H7 (cell line): ENCODE data around the gene GNAS. TPM values are rescaled to one million over a fixed set of nuclear protein-coding genes. Genes with fewer than 3 reads are reported as not detected.
"Not testable (repeated sequence)": the region's sequence is repeated elsewhere in the genome, so short reads cannot be mapped to it uniquely, and the experiment has no call there.

Source experiments
- DNase-seq: peaks from one replicate; pipeline ENCODE4 v3.0.0; 2012
- H3K27me3 ChIP-seq: 2 replicates; pipeline ENCODE4 v1.6.0; 2011; ENCODE audit warnings: mild to moderate bottlenecking, low read length; ENCODE audit not compliant: control insufficient read depth, insufficient read depth
- H3K36me3 ChIP-seq: replicated peaks from 2 replicates; pipeline ENCODE4 v1.5.1; 2011; ENCODE audit warnings: low read length; ENCODE audit not compliant: control insufficient read depth, insufficient read depth
- H3K4me3 ChIP-seq: 2 replicates; pipeline ENCODE4 v1.5.1; 2011; ENCODE audit warnings: low read depth, mild to moderate bottlenecking, control low read depth, low read length, moderate library complexity; ENCODE audit not compliant: insufficient read depth
- total RNA-seq: library from RNA; depleted of rRNA; stranded (reverse); fragments of >200 nt; shearing (Covaris generic); gene quantifications from 2 replicates; pipeline ENCODE4 v1.2.3, GENCODE V29; 2014

GNAS gene
- total RNA-seq, 1 experiment from 2014 or later, result 685 TPM

GRCh38 chr20:58922036-58922435 lies 69.5 kb downstream of the GNAS start:
- no peaks in the 10 kb centered on the region for H3K36me3 ChIP-seq
- no peak for DNase-seq
- H3K4me3 ChIP-seq, result no peak overlapping the region
- H3K27me3 ChIP-seq, result no peaks in the 10 kb centered on the region; the same call in 1 of the 2 replicates

- DNase-seq, result no peak
- Histone ChIP-seq H3K36me3 (no peaks in the 10 kb centered on the region), H3K27me3 (no peaks in the 10 kb centered on the region; the same call in 1 of the 2 replicates), H3K4me3 (no peak overlapping the region)
Measured at GRCh38 chr20:58923117-58923712, 70.7 kb downstream of the GNAS start.

GRCh38 chr20:58926802-58927489 lies 74.4 kb downstream of the GNAS start:
- Histone ChIP-seq H3K36me3 (no peaks in the 10 kb centered on the region), H3K4me3 (no peak overlapping the region), H3K27me3 (no peaks in the 10 kb centered on the region; the same call in 1 of the 2 replicates)
- no peak for DNase-seq

- no peak overlapping the region for H3K4me3 ChIP-seq
Measured at GRCh38 chr20:58927490-58928061, 75.1 kb downstream of the GNAS start.

GRCh38 chr20:58930496-58930895 lies 78.0 kb downstream of the GNAS start:
- DNase-seq, result no peak
- no peaks in the 10 kb centered on the region for H3K27me3 ChIP-seq
- H3K4me3 ChIP-seq, result no peak overlapping the region
- no peaks in the 10 kb centered on the region for H3K36me3 ChIP-seq

More at GRCh38 chr20:58927490-58928061, 75.1 kb downstream of the GNAS start:
- Histone ChIP-seq H3K36me3 (no peaks in the 10 kb centered on the region), H3K27me3 (no peaks in the 10 kb centered on the region; the same call in 1 of the 2 replicates)
- no peak for DNase-seq

GRCh38 chr20:58932170-58932569 lies 79.7 kb downstream of the GNAS start:
- Histone ChIP-seq H3K36me3 (no peaks in the 10 kb centered on the region), H3K4me3 (no peak overlapping the region), H3K27me3 (no peaks in the 10 kb centered on the region)
- DNase-seq, result no peak

GRCh38 chr20:58938078-58938477 lies 85.6 kb downstream of the GNAS start:
- no peak overlapping the region for H3K4me3 ChIP-seq
- no peak for DNase-seq
- H3K36me3 ChIP-seq, result no peaks in the 10 kb centered on the region
- H3K27me3 ChIP-seq, result no peaks in the 10 kb centered on the region

- Histone ChIP-seq H3K4me3 (no peak overlapping the region), H3K36me3 (no peaks in the 10 kb centered on the region), H3K27me3 (no peaks in the 10 kb centered on the region)
- DNase-seq, result no peak
Measured at GRCh38 chr20:58938541-58938940, 86.0 kb downstream of the GNAS start.

- Histone ChIP-seq H3K27me3 (no peaks in the 10 kb centered on the region), H3K4me3 (no peak overlapping the region), H3K36me3 (no peaks in the 10 kb centered on the region)
- DNase-seq, result no peak
Measured at GRCh38 chr20:58941471-58941870, 89.0 kb downstream of the GNAS start.

- Histone ChIP-seq H3K4me3 (no peak overlapping the region), H3K36me3 (no peaks in the 10 kb centered on the region), H3K27me3 (no peaks in the 10 kb centered on the region)
- no peak for DNase-seq
Measured at GRCh38 chr20:58942549-58942948, 90.0 kb downstream of the GNAS start.

GRCh38 chr20:58944610-58945009 lies 92.1 kb downstream of the GNAS start:
- DNase-seq, result no peak
- Histone ChIP-seq H3K27me3 (no peaks in the 10 kb centered on the region), H3K36me3 (no peaks in the 10 kb centered on the region), H3K4me3 (no peak overlapping the region)

- Histone ChIP-seq H3K27me3 (no peaks in the 10 kb centered on the region), H3K36me3 (no peaks in the 10 kb centered on the region)
- DNase-seq, result no peak
Measured at GRCh38 chr20:58945965-58946631, 93.6 kb downstream of the GNAS start.

GRCh38 chr20:58947797-58948388 lies 95.4 kb downstream of the GNAS start:
- H3K36me3 ChIP-seq, H3K4me3 ChIP-seq, DNase-seq, H3K27me3 ChIP-seq: not testable (repeated sequence)

More at GRCh38 chr20:58945965-58946631, 93.6 kb downstream of the GNAS start:
- no peak overlapping the region for H3K4me3 ChIP-seq

GRCh38 chr20:58950603-58951002 lies 98.1 kb downstream of the GNAS start:
- no peak for DNase-seq
- no peaks in the 10 kb centered on the region for H3K27me3 ChIP-seq
- H3K4me3 ChIP-seq, result no peak overlapping the region
- no peaks in the 10 kb centered on the region for H3K36me3 ChIP-seq
